H1 (cell line): ENCODE measurements around the gene MAPK11. TPM values are rescaled to one million over a fixed set of nuclear protein-coding genes. Genes with fewer than 3 reads are reported as not detected.

ENCODE experiments used
- CTCF ChIA-PET: fragments of 300-600 bp; sonication (Branson Sonifier 250); formaldehyde crosslinking; loops from one replicate; lab custom pipeline; 2021; ENCODE audit not compliant: partially characterized antibody; lab: Charles Lee
- POLR2A ChIA-PET: fragments of 300-600 bp; sonication (Branson Sonifier 250); formaldehyde crosslinking; loops from one replicate; lab custom pipeline; 2021; ENCODE audit warnings: inconsistent platforms; ENCODE audit not compliant: partially characterized antibody; lab: Charles Lee
- DNase-seq, 2 experiments: peaks; one replicate each; pipeline versions ENCODE4 v3.0.0 to v3.0.0-alpha.2; 2010 to 2022; ENCODE audit warnings: low spot score in 2 of 2, low read depth in 1 of 2, mixed read lengths in 1 of 2
- FAIRE-seq: peaks from 2 replicates; lab custom pipeline; 2011; peaks lifted over from hg19 to GRCh38; lab: Jason Lieb, UNC
- H2AFZ ChIP-seq: 2 replicates; pipeline ENCODE4 v1.8.1; 2012; ENCODE audit warnings: low read length, inconsistent platforms
- H2AK5ac ChIP-seq: 2 replicates; pipeline ENCODE4 v1.6.1; 2013; ENCODE audit warnings: low read depth, low read length
- H2BK120ac ChIP-seq: replicated peaks from 2 replicates; pipeline ENCODE3; 2013; ENCODE audit warnings: low read depth, low read length, inconsistent platforms
- H2BK12ac ChIP-seq: 2 replicates; pipeline ENCODE4 v1.6.1; 2013; ENCODE audit warnings: low read depth, low read length
- H2BK15ac ChIP-seq: 2 replicates; pipeline ENCODE4 v1.6.1; 2013; ENCODE audit warnings: low read length
- H2BK20ac ChIP-seq: 2 replicates; pipeline ENCODE4 v1.6.1; 2013; ENCODE audit warnings: low read length
- H2BK5ac ChIP-seq: 2 replicates; pipeline ENCODE4 v1.6.1; 2013; ENCODE audit warnings: low read depth, low read length
- H3K14ac ChIP-seq: 2 replicates; pipeline ENCODE4 v1.6.1; 2013; ENCODE audit warnings: inconsistent platforms; ENCODE audit not compliant: insufficient read length
- H3K18ac ChIP-seq: 2 replicates; pipeline ENCODE4 v1.6.1; 2013; ENCODE audit warnings: low read length; ENCODE audit errors: extremely low read depth
- H3K23ac ChIP-seq: 2 replicates; pipeline ENCODE4 v1.6.1; 2013; ENCODE audit warnings: inconsistent platforms; ENCODE audit not compliant: insufficient read length
- H3K23me2 ChIP-seq: 2 replicates; pipeline ENCODE4 v1.6.1; 2013; ENCODE audit warnings: low read depth, low read length
- H3K27ac ChIP-seq: 2 replicates; pipeline ENCODE4 v1.6.1; 2011; ENCODE audit warnings: low read depth, low read length, inconsistent platforms
- H3K27me3 ChIP-seq, 4 experiments: replicated peaks in 1 of 4; 1 replicate in 1 of 4; 2 replicates in 3 of 4; pipeline versions ENCODE4 v1.6.1 to v1.8.1; 2011 to 2013; ENCODE audit warnings: low read length in 3 of 4, mild to moderate bottlenecking in 3 of 4, inconsistent platforms in 2 of 4, mixed read lengths in 2 of 4, moderate library complexity in 1 of 4; ENCODE audit not compliant: control insufficient read depth in 3 of 4, insufficient read depth in 3 of 4; ENCODE audit errors: extremely low read depth in 1 of 4
- H3K36me3 ChIP-seq, 4 experiments: 2 replicates each; pipeline versions ENCODE4 v1.6.1 to v1.8.1; 2011 to 2013; ENCODE audit warnings: mild to moderate bottlenecking in 4 of 4, low read length in 3 of 4, moderate library complexity in 2 of 4, control low read depth in 1 of 4, inconsistent platforms in 1 of 4; ENCODE audit not compliant: insufficient read depth in 4 of 4, control insufficient read depth in 2 of 4
- H3K4ac ChIP-seq: replicated peaks from 2 replicates; pipeline ENCODE3; 2013; ENCODE audit warnings: low read length, low read depth, mixed read lengths, inconsistent platforms; ENCODE audit not compliant: insufficient read length
- H3K4me1 ChIP-seq, 4 experiments: replicated peaks in 1 of 4; 1 replicate in 1 of 4; 2 replicates in 3 of 4; pipeline versions ENCODE4 v1.6.1 to v1.8.1; 2011 to 2013; ENCODE audit warnings: low read length in 3 of 4, inconsistent platforms in 2 of 4, mixed read lengths in 1 of 4; ENCODE audit not compliant: insufficient read depth in 4 of 4, control insufficient read depth in 3 of 4
- H3K4me2 ChIP-seq, 2 experiments: 2 replicates each; pipeline versions ENCODE4 v1.6.1 to v1.8.1; 2011 to 2013; ENCODE audit warnings: low read depth in 2 of 2, low read length in 2 of 2, control low read depth in 1 of 2, inconsistent platforms in 1 of 2, mild to moderate bottlenecking in 1 of 2; ENCODE audit not compliant: insufficient read depth in 1 of 2
- H3K4me3 ChIP-seq, 4 experiments: fragments of 200-600, 300-600 bp in 1 of 4; sonication (generic), shearing (Covaris generic), sonication (Bioruptor Twin) in 1 of 4; 2 replicates each; pipeline versions ENCODE4 v1.5.1 to v1.8.1; 2011 to 2016; ENCODE audit warnings: low read length in 4 of 4, low read depth in 3 of 4, control low read depth in 2 of 4, inconsistent platforms in 2 of 4, mild to moderate bottlenecking in 2 of 4, mixed read lengths in 1 of 4, moderate library complexity in 1 of 4; ENCODE audit not compliant: insufficient read depth in 2 of 4; ENCODE audit errors: extremely low read depth in 1 of 4
- H3K56ac ChIP-seq: replicated peaks from 2 replicates; pipeline ENCODE3; 2013; ENCODE audit warnings: low read depth, mild to moderate bottlenecking, mixed read lengths, low read length, inconsistent platforms; ENCODE audit not compliant: insufficient read length
- H3K79me1 ChIP-seq: 2 replicates; pipeline ENCODE4 v1.6.1; 2013; ENCODE audit warnings: low read depth, low read length, control low read depth
- H3K79me2 ChIP-seq, 2 experiments: 2 replicates each; pipeline versions ENCODE4 v1.6.1 to v1.8.1; 2012 to 2013; ENCODE audit warnings: low read length in 2 of 2, mild to moderate bottlenecking in 2 of 2, inconsistent platforms in 1 of 2; ENCODE audit not compliant: insufficient read depth in 2 of 2, control insufficient read depth in 1 of 2
- H3K9ac ChIP-seq, 4 experiments: replicated peaks in 1 of 4; 1 replicate in 1 of 4; 2 replicates in 3 of 4; pipeline versions ENCODE4 v1.6.1 to v1.8.1; 2011 to 2013; ENCODE audit warnings: low read depth in 3 of 4, low read length in 3 of 4, control low read depth in 2 of 4, mild to moderate bottlenecking in 2 of 4, moderate library complexity in 2 of 4, inconsistent platforms in 1 of 4; ENCODE audit errors: extremely low read depth in 1 of 4
- H3K9me3 ChIP-seq, 2 experiments: 2 replicates each; pipeline versions ENCODE4 v1.6.1 to v1.8.1; 2012 to 2013; ENCODE audit warnings: mild to moderate bottlenecking in 2 of 2, moderate library complexity in 2 of 2, control low read depth in 1 of 2, inconsistent platforms in 1 of 2, low read depth in 1 of 2, low read length in 1 of 2, mixed read lengths in 1 of 2; ENCODE audit not compliant: insufficient read depth in 2 of 2
- H4K20me1 ChIP-seq, 2 experiments: replicated peaks in 1 of 2; 2 replicates each; pipeline versions ENCODE3 to v1.8.1; 2011 to 2013; ENCODE audit warnings: inconsistent platforms in 2 of 2, low read length in 2 of 2, mild to moderate bottlenecking in 1 of 2; ENCODE audit not compliant: insufficient read depth in 2 of 2, control insufficient read depth in 1 of 2
- H4K5ac ChIP-seq: 2 replicates; pipeline ENCODE4 v1.6.1; 2013; ENCODE audit warnings: low read length, low read depth, mixed read lengths, inconsistent platforms; ENCODE audit not compliant: insufficient read length
- H4K8ac ChIP-seq: 2 replicates; pipeline ENCODE4 v1.8.0; 2013; ENCODE audit warnings: mild to moderate bottlenecking, moderate library complexity, low read length, inconsistent platforms; ENCODE audit not compliant: insufficient read depth; ENCODE audit errors: extremely low read depth
- H4K91ac ChIP-seq: replicated peaks from 2 replicates; pipeline ENCODE3; 2013; ENCODE audit warnings: low read length, mixed read lengths, inconsistent platforms; ENCODE audit not compliant: insufficient read length
- BCL11A ChIP-seq, 2 experiments: IDR thresholded peaks; one replicate each; pipeline ENCODE4 v1.6.1; 2011; ENCODE audit warnings: low read depth in 2 of 2, low read length in 2 of 2, mild to moderate bottlenecking in 2 of 2
- CEBPB ChIP-seq: IDR thresholded peaks from 2 replicates; pipeline ENCODE4 v1.6.1; 2012; ENCODE audit warnings: low read depth, low read length
- EZH2 ChIP-seq: fragments of 200-600 bp; sonication (generic); IDR thresholded peaks from 2 replicates; pipeline ENCODE4 v1.7.1; 2012; ENCODE audit warnings: low read depth, mild to moderate bottlenecking, moderate library complexity, low read length, inconsistent platforms; ENCODE audit not compliant: severe bottlenecking
- HDAC2 ChIP-seq, 2 experiments: fragments of 300-600 bp in 1 of 2; sonication (generic) in 1 of 2; IDR thresholded peaks; 2 replicates each; pipeline ENCODE4 v1.6.1; 2011 to 2012; ENCODE audit warnings: low read depth in 2 of 2, low read length in 2 of 2, mild to moderate bottlenecking in 2 of 2, moderate library complexity in 2 of 2, borderline replicate concordance in 1 of 2, inconsistent platforms in 1 of 2
- PHF8 ChIP-seq: fragments of 200-600 bp; sonication (generic); conservative IDR thresholded peaks from 2 replicates; pipeline ENCODE4 v1.7.1; 2012; ENCODE audit warnings: low read depth, mild to moderate bottlenecking, inconsistent platforms, low read length, moderate library complexity
- RBBP5 ChIP-seq: IDR thresholded peaks from 2 replicates; pipeline ENCODE4 v1.7.1; 2012; ENCODE audit warnings: low read depth, mild to moderate bottlenecking, inconsistent platforms, low read length, moderate library complexity, borderline replicate concordance
- SAP30 ChIP-seq: fragments of 300-600 bp; sonication (generic); IDR thresholded peaks from 2 replicates; pipeline ENCODE4 v1.7.1; 2012; ENCODE audit warnings: low read length, moderate library complexity, mild to moderate bottlenecking, inconsistent platforms; ENCODE audit not compliant: insufficient read depth, insufficient replicate concordance
- ZNF274 ChIP-seq: IDR thresholded peaks from 2 replicates; pipeline ENCODE4 v1.7.0; 2012; ENCODE audit warnings: low read length, borderline replicate concordance; ENCODE audit errors: extremely low read depth
- WGBS, 2 experiments: shearing (Covaris generic) in 1 of 2; methylation state at CpG; one replicate each; pipeline versions ENCODE4 v1.1.6 to v1.1.7; 2013 to 2015; ENCODE audit warnings: low lambda C conversion rate in 2 of 2, mixed read lengths in 2 of 2, inconsistent platforms in 1 of 2, low coverage in 1 of 2, missing lambda C conversion rate in 1 of 2; ENCODE audit not compliant: insufficient replicate concordance in 2 of 2, insufficient coverage in 1 of 2, insufficient read length in 1 of 2; ENCODE audit errors: extremely low coverage in 1 of 2, missing lambda C conversion rate in 1 of 2; 5-methylcytosine and 5-hydroxymethylcytosine counted together
- polyA plus RNA-seq, 7 experiments: library from polyadenylated mRNA; depleted of rRNA in 3 of 7; stranded (reverse) in 5 of 7; unstranded in 2 of 7; fragments of >200 nt in 5 of 7; fragments of 200-250 nt in 2 of 7; gene quantifications; 1 replicate in 5 of 7; 2 replicates in 1 of 7; 4 replicates in 1 of 7; pipeline versions ENCODE4 v1.2.1 to v1.2.3, GENCODE V29; 2011 to 2013; ENCODE audit warnings: missing spikeins in 2 of 7, mixed read lengths in 2 of 7
- total RNA-seq: library from RNA; stranded (reverse); fragmentation: NEBNext Ultra II Directional; extraction: Animal tissue kit (Norgen Biotek cat#: 25700); gene quantifications from 2 replicates; pipeline ENCODE4 v1.2.1, GENCODE V29; 2021
- TF ChIP-seq, protein P1 (sequence below), 3 experiments: IDR thresholded peaks; 1 replicate in 2 of 3; 2 replicates in 1 of 3; pipeline versions ENCODE4 v1.5.1 to v1.6.1; 2011; ENCODE audit warnings: low read length in 3 of 3, mild to moderate bottlenecking in 3 of 3, inconsistent platforms in 2 of 3, low read depth in 1 of 3, moderate library complexity in 1 of 3; ENCODE audit not compliant: insufficient read depth in 1 of 3; ENCODE audit errors: control extremely low read depth in 1 of 3

MAPK11 gene
- total and polyA plus RNA-seq, 2 of the 8 experiments (the other 6 are each of a cell fraction or from before 2014, with no cell fraction given): 0.70 to 1.5 TPM

- DNase-seq (no peak), FAIRE-seq (no peak)
- Histone ChIP-seq H4K5ac (no peak overlapping the region), H2BK12ac (no peak overlapping the region), H2AK5ac (no peak overlapping the region), H3K23me2 (no peaks in the 10 kb centered on the region), H3K4me1 (peaks cover 0 to 2% (median 0%) of the 10 kb centered on the region in 4 experiments; a peak in 2 of 7 replicates), H2BK120ac (no peak overlapping the region), H3K9me3 (peaks cover 7 to 17% of the 10 kb centered on the region in 2 experiments; a peak in 3 of 4 replicates), H3K4me2 (no peak overlapping the region), H3K4me3 (no peak overlapping the region), H4K20me1 (peaks cover 0 to 7% of the 10 kb centered on the region in 2 experiments), H2BK5ac (no peak overlapping the region), H3K79me2 (no peaks in the 10 kb centered on the region), H3K27me3 (no peaks in the 10 kb centered on the region), H3K9ac (no peak overlapping the region), H3K56ac (no peak overlapping the region), H3K18ac (no peak overlapping the region), H3K4ac (no peak overlapping the region), H3K14ac (no peak overlapping the region), H2BK15ac (no peak overlapping the region), H4K91ac (no peak overlapping the region), H2BK20ac (no peak overlapping the region), H3K79me1 (no peaks in the 10 kb centered on the region), H4K8ac (no peak overlapping the region), H2AFZ (no peak overlapping the region), H3K27ac (no peak overlapping the region), H3K36me3 (peaks cover 25 to 87% (median 45%) of the 10 kb centered on the region in 4 experiments), H3K23ac (no peak overlapping the region)
- 95% methylated on average over 37 of the region's 47 CpGs; no CpG with 5 or more reads in 1 of the 2 experiments for WGBS, 2 experiments
- CTCF ChIA-PET: interaction anchor here (0.9 to 3.5 kb wide), 6 partner anchors 8 to 61 kb away, joined by 3 to 12 read pairs (median 5); no protein-coding TSS in a partner anchor
- POLR2A ChIA-PET: interaction anchor here (0.7 to 1.2 kb wide), 3 partner anchors 14 to 162 kb away, joined by 3 to 4 read pairs (median 3); no protein-coding TSS in a partner anchor
- TF ChIP-seq, protein P1, sequence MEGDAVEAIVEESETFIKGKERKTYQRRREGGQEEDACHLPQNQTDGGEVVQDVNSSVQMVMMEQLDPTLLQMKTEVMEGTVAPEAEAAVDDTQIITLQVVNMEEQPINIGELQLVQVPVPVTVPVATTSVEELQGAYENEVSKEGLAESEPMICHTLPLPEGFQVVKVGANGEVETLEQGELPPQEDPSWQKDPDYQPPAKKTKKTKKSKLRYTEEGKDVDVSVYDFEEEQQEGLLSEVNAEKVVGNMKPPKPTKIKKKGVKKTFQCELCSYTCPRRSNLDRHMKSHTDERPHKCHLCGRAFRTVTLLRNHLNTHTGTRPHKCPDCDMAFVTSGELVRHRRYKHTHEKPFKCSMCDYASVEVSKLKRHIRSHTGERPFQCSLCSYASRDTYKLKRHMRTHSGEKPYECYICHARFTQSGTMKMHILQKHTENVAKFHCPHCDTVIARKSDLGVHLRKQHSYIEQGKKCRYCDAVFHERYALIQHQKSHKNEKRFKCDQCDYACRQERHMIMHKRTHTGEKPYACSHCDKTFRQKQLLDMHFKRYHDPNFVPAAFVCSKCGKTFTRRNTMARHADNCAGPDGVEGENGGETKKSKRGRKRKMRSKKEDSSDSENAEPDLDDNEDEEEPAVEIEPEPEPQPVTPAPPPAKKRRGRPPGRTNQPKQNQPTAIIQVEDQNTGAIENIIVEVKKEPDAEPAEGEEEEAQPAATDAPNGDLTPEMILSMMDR (IDR thresholded peaks at IDR 0.05; ENCODE audit: control extremely low read depth in 1 of 3, insufficient read depth in 1 of 3, low read depth in 1 of 3, low read length in 3 of 3): no peak
- TF ChIP-seq PHF8 (no peak), HDAC2 (IDR thresholded peaks at IDR 0.05; ENCODE audit: borderline replicate concordance in 1 of 2, low read depth in 2 of 2, low read length in 2 of 2) (no peak), ZNF274 (no peak), RBBP5 (no peak), EZH2 (no peak), SAP30 (no peak), CEBPB (no peak), BCL11A (IDR thresholded peaks at IDR 0.05; ENCODE audit: low read depth in 2 of 2, low read length in 2 of 2) (no peak)
Measured at GRCh38 chr22:50280708-50281383, 10.7 kb upstream of the MAPK11 start.
